Mucosa of descending colon (tissue), 3 donors: ENCODE data around the gene ZKSCAN7. TPM values are rescaled to one million over a fixed set of nuclear protein-coding genes. Genes with fewer than 3 reads are reported as not detected.
"Not testable (repeated sequence)": the region's sequence is repeated elsewhere in the genome, so short reads cannot be mapped to it uniquely, and the experiment has no call there.

Experiments used
- ATAC-seq: fragments of 200-7000 bp; cut with Tn5 transposase; one replicate; pipeline ENCODE4 v1.9.1; 2020; ENCODE audit warnings: mild to moderate bottlenecking, moderate library complexity
- DNase-seq, 3 donors: peaks; one replicate each; pipeline ENCODE4 v3.0.0-alpha.2; 2020
- H3K36me3 ChIP-seq: fragments of 200-600 bp; one replicate; pipeline ENCODE4 v1.8.0; 2021; ENCODE audit warnings: low read depth, mild to moderate bottlenecking
- H3K4me1 ChIP-seq: fragments of 200-600 bp; one replicate; pipeline ENCODE4 v1.8.0; 2021; ENCODE audit warnings: low read depth, mild to moderate bottlenecking
- H3K4me3 ChIP-seq: fragments of 200-600 bp; one replicate; pipeline ENCODE4 v1.8.0; 2021; ENCODE audit warnings: mild to moderate bottlenecking
- H3K9me3 ChIP-seq: fragments of 200-600 bp; one replicate; pipeline ENCODE4 v1.8.0; 2021; ENCODE audit warnings: mild to moderate bottlenecking
- intact Hi-C, 2 donors: fragments of 100-400 bp; cut with DNase I in 1 of 2; cut with micrococcal nuclease in 1 of 2; formaldehyde crosslinking; loops; one replicate each; pipeline versions ENCODE4 v1.11.0 to v1.11.1; 2022; cut with DNase I, micrococcal nuclease
- total RNA-seq, 3 donors: library from RNA; stranded (reverse); fragmentation: NEBNext Ultra II Directional in 2 of 3; extraction: Animal tissue kit (Norgen Biotek cat#: 25700) in 2 of 3; gene quantifications; one replicate each; pipeline versions ENCODE4 v1.2.1 to v1.2.4, GENCODE V29; 2021 to 2023
- TF ChIP-seq, protein P1 (sequence below): fragments of 200-600 bp; IDR thresholded peaks from one replicate; pipeline ENCODE4 v1.8.0; 2022; ENCODE audit warnings: antibody characterized with exemption, mild to moderate bottlenecking
- donor health status: DM: no; HTN: no; CAD: no; lungs with moderate emphysema.
- donor health status: DM: no; HTN: no; CAD: no.
- donor health status: DM: no; HTN: yes; CAD: no.

ZKSCAN7 gene
- total RNA-seq, 3 donors from 2014 or later = 0.96 to 3.0 (median 1.6) TPM

GRCh38 chr3:44578924-44579515 is 24.0 kb downstream of the ZKSCAN7 start:
- ATAC-seq, intact Hi-C loops: not testable (repeated sequence)

DNA sequence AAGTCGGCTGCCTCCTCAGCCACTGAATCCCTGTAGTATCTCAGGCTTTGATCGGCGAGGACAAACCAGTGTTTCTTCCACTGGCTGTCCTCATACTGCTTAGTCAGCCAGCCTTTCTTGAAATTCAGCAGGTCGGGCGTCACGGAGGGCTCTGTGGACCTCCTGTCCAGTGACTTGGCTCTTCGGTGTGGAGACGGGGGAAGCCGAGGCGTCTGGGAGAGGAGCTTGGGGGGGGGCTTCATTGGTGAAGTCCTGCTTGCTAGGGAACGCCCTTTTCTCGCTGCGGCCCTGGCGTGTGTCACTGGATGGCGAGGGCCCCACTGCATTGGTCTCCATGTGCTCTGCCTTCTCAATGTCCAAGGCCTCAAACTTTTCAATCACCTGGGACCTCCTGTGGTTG is 24.8 kb downstream of the ZKSCAN7 start:
- DNase-seq, H3K36me3 ChIP-seq, H3K9me3 ChIP-seq, ATAC-seq, H3K4me1 ChIP-seq, intact Hi-C loops, H3K4me3 ChIP-seq: not testable (repeated sequence)

More at GRCh38 chr3:44578924-44579515, 24.0 kb downstream of the ZKSCAN7 start:
- H3K4me3 ChIP-seq, DNase-seq, H3K36me3 ChIP-seq, H3K9me3 ChIP-seq, H3K4me1 ChIP-seq: not testable (repeated sequence)

DNA sequence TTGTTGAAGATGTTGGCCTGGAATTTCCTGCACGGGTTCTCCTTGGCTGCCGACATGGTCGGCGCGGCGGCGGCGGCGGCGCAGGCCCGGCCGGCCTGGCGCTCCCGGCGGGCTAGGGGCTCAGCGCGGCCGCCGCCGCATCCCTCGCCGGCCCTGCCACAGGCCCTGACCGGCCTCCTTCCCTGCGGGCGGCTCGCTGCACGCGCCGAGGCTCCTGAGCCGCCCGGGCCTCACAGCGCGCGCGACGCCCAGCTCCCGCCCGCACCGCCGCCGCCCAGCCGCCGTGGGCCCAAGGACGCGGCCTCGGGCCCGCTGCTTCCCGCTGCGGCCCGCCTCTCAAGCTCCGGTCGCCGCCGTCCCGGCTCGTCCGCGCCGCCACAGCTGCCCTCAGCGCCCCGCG is 26.0 kb downstream of the ZKSCAN7 start:
- intact Hi-C loops, H3K4me1 ChIP-seq, H3K9me3 ChIP-seq, H3K4me3 ChIP-seq, DNase-seq, ATAC-seq, H3K36me3 ChIP-seq: not testable (repeated sequence)

DNA sequence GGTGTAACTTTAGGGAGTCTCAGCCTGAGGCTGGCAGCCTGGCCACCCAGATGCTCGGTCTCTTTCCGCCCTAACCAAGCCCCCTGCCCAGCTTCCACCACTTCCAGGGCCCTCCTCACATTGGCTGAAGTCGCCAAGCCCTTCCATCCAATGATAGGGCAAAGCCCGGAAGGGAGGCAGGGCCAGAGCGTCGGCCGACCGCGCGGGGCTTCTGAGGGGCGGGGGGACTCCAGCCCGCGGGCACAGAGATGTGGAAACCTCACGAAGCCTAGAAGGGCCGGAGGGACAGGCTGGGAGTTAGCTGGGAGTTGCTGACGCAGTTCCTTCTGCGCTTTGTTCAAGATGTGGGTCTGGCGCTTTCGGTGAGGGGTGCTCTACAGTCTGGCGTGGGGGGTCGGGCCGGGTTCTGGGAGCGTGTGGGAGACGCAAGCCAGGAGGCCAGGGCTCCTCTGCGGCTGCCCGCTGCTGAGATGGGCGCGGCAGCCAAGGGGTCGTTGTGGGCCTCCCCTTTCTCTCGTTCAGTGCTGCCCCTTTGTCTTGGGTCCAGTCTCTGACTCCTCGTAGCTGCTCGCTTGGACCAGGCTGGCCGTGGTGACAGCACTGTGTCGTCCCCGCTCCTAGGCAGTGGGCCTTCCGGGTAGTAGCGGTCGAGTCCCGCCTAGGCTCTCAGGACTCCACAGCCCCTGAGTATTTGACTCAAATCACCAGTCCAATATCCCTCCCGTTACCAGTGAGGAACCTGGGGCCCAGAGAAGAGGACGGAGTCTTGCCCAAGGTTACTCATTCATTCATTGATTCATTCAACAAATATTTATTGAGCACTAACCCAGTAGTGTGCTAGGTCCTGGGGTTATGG is 29.9 kb downstream of the ZKSCAN7 start, which contains the start of gene ZNF660:
TSS of gene ZNF660 (plus strand) at position 319 of the 856 bp plus-strand sequence. CDS start 9,230 bp downstream, outside the sequence.
- H3K9me3 ChIP-seq = no peaks in the 10 kb centered on the region
- TF ChIP-seq, protein P1, sequence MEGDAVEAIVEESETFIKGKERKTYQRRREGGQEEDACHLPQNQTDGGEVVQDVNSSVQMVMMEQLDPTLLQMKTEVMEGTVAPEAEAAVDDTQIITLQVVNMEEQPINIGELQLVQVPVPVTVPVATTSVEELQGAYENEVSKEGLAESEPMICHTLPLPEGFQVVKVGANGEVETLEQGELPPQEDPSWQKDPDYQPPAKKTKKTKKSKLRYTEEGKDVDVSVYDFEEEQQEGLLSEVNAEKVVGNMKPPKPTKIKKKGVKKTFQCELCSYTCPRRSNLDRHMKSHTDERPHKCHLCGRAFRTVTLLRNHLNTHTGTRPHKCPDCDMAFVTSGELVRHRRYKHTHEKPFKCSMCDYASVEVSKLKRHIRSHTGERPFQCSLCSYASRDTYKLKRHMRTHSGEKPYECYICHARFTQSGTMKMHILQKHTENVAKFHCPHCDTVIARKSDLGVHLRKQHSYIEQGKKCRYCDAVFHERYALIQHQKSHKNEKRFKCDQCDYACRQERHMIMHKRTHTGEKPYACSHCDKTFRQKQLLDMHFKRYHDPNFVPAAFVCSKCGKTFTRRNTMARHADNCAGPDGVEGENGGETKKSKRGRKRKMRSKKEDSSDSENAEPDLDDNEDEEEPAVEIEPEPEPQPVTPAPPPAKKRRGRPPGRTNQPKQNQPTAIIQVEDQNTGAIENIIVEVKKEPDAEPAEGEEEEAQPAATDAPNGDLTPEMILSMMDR = no peak
- DNase-seq = peak; percentile 26 to 49 (median 46)
- intact Hi-C loops = no loop called here
- ATAC-seq = peak; percentile 83
- no peaks in the 10 kb centered on the region for H3K4me1 ChIP-seq
- no peaks in the 10 kb centered on the region for H3K36me3 ChIP-seq
- H3K4me3 ChIP-seq = peak within 1 kb of the TSS; percentile 11

DNA sequence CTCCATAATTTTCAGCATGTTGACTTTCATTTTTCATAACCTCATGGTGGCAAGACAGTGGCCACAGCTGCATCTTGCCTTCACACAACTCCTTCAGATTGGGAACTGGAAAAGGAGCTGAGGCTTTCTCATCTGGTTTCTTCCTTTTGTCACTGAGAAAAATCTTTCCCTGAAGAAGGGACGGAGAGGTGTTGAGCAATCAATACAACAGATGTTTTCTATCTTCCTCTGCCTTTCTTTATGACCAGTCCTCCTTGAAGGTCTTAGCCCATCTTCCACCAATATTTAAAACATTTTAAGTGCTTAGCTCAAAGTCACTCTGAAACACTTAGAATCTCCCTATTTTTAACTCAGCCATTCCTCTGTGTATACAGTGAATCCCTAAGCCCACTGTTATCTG is 41.6 kb downstream of the ZKSCAN7 start:
- DNase-seq = no peak
- Histone ChIP-seq H3K36me3 (no peaks in the 10 kb centered on the region), H3K9me3 (peaks cover 46% of the 10 kb centered on the region), H3K4me3 (no peak overlapping the region), H3K4me1 (no peaks in the 10 kb centered on the region)
- intact Hi-C loops = no loop called here
- TF ChIP-seq, protein P1 = no peak
- ATAC-seq = no peak

DNA sequence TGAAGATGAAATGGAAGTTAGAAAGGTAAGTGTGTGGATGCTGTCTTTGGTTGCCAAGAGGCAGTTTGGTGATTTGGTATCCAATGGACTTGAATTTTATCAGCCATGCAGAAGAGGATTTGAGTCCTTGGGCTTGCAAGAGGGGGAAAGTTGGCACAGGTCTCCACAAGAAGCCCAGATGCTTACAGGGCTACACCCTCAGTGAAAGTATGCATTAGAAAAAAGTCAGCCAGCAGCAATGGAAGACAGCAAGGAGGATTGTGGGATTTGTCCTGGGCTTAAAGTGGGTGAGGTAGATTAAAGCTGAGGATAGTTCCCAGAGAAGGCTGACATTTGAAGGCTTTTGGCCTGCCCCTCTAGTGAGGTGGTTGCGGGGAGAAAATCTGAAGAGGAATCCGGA is 46.8 kb downstream of the ZKSCAN7 start:
- no peak for ATAC-seq
- intact Hi-C loops = no loop called here
- Histone ChIP-seq H3K4me1 (no peaks in the 10 kb centered on the region), H3K9me3 (peaks cover 7% of the 10 kb centered on the region), H3K4me3 (no peak overlapping the region), H3K36me3 (no peaks in the 10 kb centered on the region)
- DNase-seq = no peak
- TF ChIP-seq, protein P1 = no peak

DNA sequence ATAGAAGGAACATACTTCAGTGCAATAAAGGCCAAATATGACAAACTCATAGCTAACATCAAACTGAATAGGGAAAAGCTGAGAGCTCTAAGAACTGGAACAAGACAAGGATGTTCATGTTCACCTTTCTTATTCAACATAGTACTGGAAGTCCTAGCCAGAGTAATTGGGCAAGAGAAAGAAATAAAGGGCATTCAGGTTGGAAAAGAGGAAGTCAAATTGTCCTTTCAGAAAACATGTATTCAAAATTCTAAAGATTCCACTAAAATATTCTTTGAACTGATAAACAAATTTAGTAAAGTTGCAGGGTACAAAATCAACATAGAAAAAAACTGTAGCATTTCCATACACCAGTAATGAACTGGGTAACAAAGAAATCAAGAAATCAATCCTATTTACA is 57.7 kb downstream of the ZKSCAN7 start:
- no peak overlapping the region for H3K4me3 ChIP-seq
- TF ChIP-seq, protein P1 = no peak
- intact Hi-C loops = no loop called here
- H3K36me3 ChIP-seq = no peaks in the 10 kb centered on the region
- no peak for ATAC-seq
- no peak for DNase-seq
- peaks cover 4% of the 10 kb centered on the region for H3K9me3 ChIP-seq
- H3K4me1 ChIP-seq = no peaks in the 10 kb centered on the region
